Dendritic cell treated with granulocyte-macrophage colony-stimulating factor and Interleukin-4, amounts not matched to agents 40 ng/mL and 50 ng/mL, for 4 days (primary cell): ENCODE results near the gene MAPRE3.
A peak's percentile ranks its signal among the peaks of the same experiment; 100 is the strongest.

Source experiments
- H3K27ac Mint-ChIP-seq: one replicate; pipeline ENCODE4 v1.8.0; 2022; ENCODE audit warnings: mild to moderate bottlenecking, mixed read lengths
- H3K27me3 Mint-ChIP-seq: one replicate; pipeline ENCODE4 v1.8.0; 2022; ENCODE audit warnings: mild to moderate bottlenecking, mixed read lengths
- H3K36me3 Mint-ChIP-seq: one replicate; pipeline ENCODE4 v1.8.0; 2022; ENCODE audit warnings: low read depth, mixed read lengths
- H3K4me1 Mint-ChIP-seq: one replicate; pipeline ENCODE4 v1.8.0; 2022; ENCODE audit warnings: low read depth, mixed read lengths
- H3K4me3 Mint-ChIP-seq: one replicate; pipeline ENCODE4 v1.8.0; 2022; ENCODE audit warnings: mild to moderate bottlenecking, moderate library complexity, mixed read lengths
- H3K9me3 Mint-ChIP-seq: one replicate; pipeline ENCODE4 v1.8.0; 2022; ENCODE audit warnings: mixed read lengths
- intact Hi-C: fragments of 100-400 bp; cut with micrococcal nuclease; formaldehyde crosslinking; loops from one replicate; pipeline ENCODE4 v1.15.0; 2022

MAPRE3 gene

GRCh38 chr2:27038631-27039339 lies 68.3 kb downstream of the MAPRE3 start:
- intact Hi-C loops, result no loop called here
- H3K27ac Mint-ChIP-seq, result no peak overlapping the region
- H3K36me3 Mint-ChIP-seq, result peaks cover 90% of the 10 kb centered on the region
- no peaks in the 10 kb centered on the region for H3K27me3 Mint-ChIP-seq
- no peaks in the 10 kb centered on the region for H3K9me3 Mint-ChIP-seq
- H3K4me1 Mint-ChIP-seq, result peaks cover 32% of the 10 kb centered on the region
- H3K4me3 Mint-ChIP-seq, result no peak overlapping the region

DNA sequence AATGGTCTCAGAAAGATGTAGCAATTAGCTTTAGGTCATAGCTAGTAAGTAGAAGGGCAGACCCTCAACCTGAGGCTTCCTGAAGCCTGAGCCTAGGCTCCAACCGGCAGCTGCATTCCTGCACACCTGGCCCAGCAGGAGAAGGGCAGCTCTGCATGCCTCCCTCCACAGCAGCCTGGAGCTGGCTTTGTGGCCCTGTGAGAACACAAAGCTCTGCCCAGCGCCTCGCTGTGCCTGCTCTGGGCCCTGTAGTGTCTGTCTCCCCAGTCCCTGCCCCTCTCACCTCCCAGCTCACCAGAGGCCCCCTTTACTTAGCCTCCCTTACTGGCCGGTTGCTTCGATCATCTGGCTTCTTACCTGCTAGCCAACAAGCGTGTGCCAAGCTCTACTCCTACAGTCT lies 69.0 kb downstream of the MAPRE3 start:
- H3K36me3 Mint-ChIP-seq, result peaks cover 84% of the 10 kb centered on the region

DNA sequence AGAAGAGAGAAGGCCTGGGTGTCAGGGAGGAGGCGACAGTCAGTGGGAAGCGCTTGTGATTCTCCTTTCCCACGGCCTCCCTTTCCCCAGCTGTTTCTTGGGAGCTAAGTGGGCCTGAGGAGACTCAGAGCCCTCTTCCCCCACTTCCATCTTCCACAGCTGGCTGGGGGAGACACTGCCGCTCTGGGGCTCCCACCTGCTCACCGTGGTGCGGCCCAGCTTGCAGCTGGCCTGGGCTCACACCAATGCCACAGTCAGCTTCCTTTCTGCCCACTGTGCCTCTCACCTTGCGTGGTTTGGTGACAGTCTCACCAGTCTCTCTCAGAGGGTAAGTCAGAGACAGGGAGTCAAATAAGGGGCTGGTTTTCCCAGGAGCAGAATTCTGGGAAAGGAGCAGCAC lies 69.4 kb downstream of the MAPRE3 start:
- H3K4me3 Mint-ChIP-seq, result no peak overlapping the region
- H3K4me1 Mint-ChIP-seq, result peaks cover 21% of the 10 kb centered on the region
- H3K27ac Mint-ChIP-seq, result no peak overlapping the region
- no peaks in the 10 kb centered on the region for H3K9me3 Mint-ChIP-seq
- peaks cover 81% of the 10 kb centered on the region for H3K36me3 Mint-ChIP-seq
- intact Hi-C loops, result no loop called here
- no peaks in the 10 kb centered on the region for H3K27me3 Mint-ChIP-seq

More for the DNA sequence above, 69.0 kb downstream of the MAPRE3 start:
- peaks cover 25% of the 10 kb centered on the region for H3K4me1 Mint-ChIP-seq
- no peaks in the 10 kb centered on the region for H3K9me3 Mint-ChIP-seq
- no peaks in the 10 kb centered on the region for H3K27me3 Mint-ChIP-seq
- H3K4me3 Mint-ChIP-seq, result no peak overlapping the region
- intact Hi-C loops, result no loop called here
- no peak overlapping the region for H3K27ac Mint-ChIP-seq

GRCh38 chr2:27040282-27040681 lies 69.8 kb downstream of the MAPRE3 start:
- no peak overlapping the region for H3K27ac Mint-ChIP-seq
- H3K27me3 Mint-ChIP-seq, result no peaks in the 10 kb centered on the region
- peaks cover 77% of the 10 kb centered on the region for H3K36me3 Mint-ChIP-seq
- peaks cover 17% of the 10 kb centered on the region for H3K4me1 Mint-ChIP-seq
- intact Hi-C loops, result no loop called here
- H3K4me3 Mint-ChIP-seq, result no peak overlapping the region
- no peaks in the 10 kb centered on the region for H3K9me3 Mint-ChIP-seq

GRCh38 chr2:27041752-27042151 lies 71.3 kb downstream of the MAPRE3 start:
- peaks cover 62% of the 10 kb centered on the region for H3K36me3 Mint-ChIP-seq
- intact Hi-C loops, result no loop called here

DNA sequence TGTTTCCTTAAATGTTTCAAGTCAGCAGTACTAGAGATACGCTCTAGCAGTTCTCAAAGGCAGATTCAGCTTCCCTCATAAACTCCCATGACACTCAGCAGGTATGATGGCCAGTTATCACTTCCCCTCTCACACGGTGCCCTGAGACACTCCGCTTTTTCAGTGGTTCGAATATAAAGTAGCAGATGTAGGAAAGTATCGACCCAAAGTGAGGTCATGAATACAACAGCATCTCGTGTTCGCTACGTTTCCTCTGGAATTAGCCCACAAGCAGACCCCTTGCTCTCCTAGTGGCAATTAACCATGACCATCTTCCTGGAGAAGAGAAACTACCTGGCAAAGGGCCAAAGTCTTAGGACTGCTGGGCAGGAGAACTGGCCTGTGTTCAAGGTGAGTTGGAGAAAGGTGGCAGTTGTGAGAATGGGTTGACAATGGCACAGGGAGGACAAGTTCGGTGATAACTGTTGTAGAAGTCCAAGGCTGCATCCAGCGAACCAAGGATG lies 71.8 kb downstream of the MAPRE3 start:
- Mint-ChIP-seq H3K36me3 (peaks cover 57% of the 10 kb centered on the region), H3K9me3 (no peaks in the 10 kb centered on the region), H3K4me3 (no peak overlapping the region), H3K4me1 (peaks cover 17% of the 10 kb centered on the region), H3K27me3 (no peaks in the 10 kb centered on the region), H3K27ac (no peak overlapping the region)
- intact Hi-C loops, result no loop called here

More at GRCh38 chr2:27041752-27042151, 71.3 kb downstream of the MAPRE3 start:
- H3K4me1 Mint-ChIP-seq, result peaks cover 17% of the 10 kb centered on the region
- H3K9me3 Mint-ChIP-seq, result no peaks in the 10 kb centered on the region
- no peak overlapping the region for H3K27ac Mint-ChIP-seq
- H3K27me3 Mint-ChIP-seq, result no peaks in the 10 kb centered on the region
- H3K4me3 Mint-ChIP-seq, result no peak overlapping the region

DNA sequence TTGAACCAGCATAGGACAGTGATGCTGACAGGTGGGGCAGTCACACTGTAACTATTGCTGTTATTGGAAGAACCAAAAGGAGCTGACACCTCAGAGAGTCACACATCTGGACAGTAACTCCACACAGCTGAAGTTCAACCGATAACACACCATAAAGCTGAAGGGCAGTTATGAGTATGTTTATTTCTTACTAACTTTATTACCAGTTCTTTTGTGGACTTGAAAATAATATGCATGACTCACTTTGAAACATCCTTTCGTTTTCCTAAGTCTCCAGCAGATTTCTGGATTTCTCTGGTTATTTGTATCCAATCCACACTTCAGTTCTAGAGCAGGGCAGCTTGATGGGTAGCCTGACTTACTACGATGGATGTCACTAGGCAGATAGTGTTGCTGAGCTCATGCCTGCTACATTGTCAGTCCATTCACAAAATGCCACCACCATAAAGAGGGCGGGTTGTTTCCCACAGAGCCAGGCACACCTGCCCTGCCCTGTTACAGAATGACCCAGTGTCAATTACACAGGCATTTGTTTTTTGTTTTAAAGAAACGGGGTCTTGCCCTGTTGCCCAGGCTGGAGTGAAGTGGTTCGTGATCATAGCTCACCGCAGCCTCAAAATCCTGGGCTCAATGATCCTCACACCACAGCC lies 72.7 kb downstream of the MAPRE3 start:
- no peaks in the 10 kb centered on the region for H3K27me3 Mint-ChIP-seq
- intact Hi-C loops, result no loop called here
- H3K27ac Mint-ChIP-seq, result no peak overlapping the region
- peaks cover 17% of the 10 kb centered on the region for H3K4me1 Mint-ChIP-seq
- H3K36me3 Mint-ChIP-seq, result peaks cover 48% of the 10 kb centered on the region
- H3K9me3 Mint-ChIP-seq, result no peaks in the 10 kb centered on the region
- no peak overlapping the region for H3K4me3 Mint-ChIP-seq

DNA sequence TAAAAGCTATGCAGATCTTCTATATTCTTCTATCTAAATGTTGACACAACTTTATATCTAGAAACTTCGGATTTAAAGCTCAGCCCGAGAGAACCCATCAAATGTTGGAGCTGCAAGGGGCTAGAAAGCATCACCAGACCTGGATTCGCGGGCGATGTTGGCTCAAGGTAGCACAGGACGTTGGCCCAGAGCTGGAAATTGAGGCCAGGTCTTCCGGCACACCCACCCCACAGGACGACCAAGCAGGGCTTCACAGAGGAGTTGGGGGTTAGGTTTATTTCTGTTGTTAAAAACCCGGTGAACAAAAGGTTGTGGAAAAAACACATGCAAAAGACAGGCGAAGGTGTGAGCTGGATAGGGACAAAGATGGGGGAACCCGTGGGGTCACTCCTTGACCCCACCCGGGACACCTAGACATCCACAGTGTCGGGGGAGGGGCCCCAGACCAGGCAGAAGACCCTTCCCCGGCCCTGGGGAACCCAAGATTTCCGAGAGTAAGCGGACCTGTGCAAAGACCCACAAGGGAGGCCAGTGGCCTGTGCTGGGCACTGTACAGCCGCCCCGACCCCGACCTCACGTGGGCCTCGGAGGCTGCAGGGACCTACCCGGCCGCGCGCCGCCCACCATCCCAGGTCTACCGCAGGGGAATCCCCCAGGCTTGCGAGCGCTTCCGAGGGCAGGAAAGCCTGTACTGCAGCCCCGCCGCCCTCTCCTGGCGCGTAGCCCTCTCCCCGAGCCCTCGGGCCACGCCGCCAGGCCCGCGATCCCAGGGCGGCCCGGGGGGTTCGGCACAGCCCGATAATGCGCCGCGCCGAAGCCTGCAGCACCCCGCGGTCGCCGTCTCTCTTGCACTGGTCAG lies 79.2 kb downstream of the MAPRE3 start:
- intact Hi-C loops, result loop anchor here (2.0 kb wide), 1 partner anchor 31 kb away; no protein-coding TSS in a partner anchor
- Mint-ChIP-seq H3K4me3 (peak overlapping the region; percentile 91), H3K9me3 (no peaks in the 10 kb centered on the region), H3K4me1 (peaks cover 27% of the 10 kb centered on the region), H3K27ac (peak overlapping the region; percentile 80), H3K36me3 (peaks cover 30% of the 10 kb centered on the region), H3K27me3 (peaks cover 6% of the 10 kb centered on the region)

DNA sequence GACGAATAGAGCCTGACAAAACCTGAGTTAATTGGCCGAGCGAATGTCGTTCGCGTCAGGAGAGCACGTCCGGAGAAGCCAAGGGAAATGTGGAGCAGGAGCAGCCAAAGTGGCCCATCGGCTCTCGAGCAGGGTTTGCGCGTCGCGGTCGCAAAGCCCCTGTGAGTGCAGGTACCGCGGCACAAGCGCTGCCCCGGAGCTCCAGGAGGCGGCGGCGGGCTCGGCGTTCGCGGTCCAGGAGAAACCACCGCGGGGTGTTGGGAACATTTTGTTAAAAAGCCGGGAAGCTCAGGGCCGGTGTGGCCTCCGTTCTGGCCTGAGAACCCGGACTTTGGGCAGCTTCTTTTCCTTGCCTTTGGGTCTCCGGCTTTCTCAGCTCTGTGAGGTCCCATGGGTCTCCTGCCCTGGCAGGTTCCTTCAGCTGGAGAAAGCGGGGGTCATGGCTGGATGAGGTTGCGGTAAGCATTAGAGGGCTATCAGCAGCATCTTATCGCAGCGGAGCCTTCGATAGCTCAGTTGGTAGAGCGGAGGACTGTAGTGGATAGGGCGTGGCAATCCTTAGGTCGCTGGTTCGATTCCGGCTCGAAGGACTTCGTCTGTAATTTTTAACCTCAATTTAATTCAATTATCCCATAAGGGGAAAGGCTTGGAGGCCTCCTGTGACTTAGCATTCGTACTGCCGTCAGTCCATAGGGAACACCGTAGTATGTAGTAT lies 80.0 kb downstream of the MAPRE3 start:
- no peaks in the 10 kb centered on the region for H3K9me3 Mint-ChIP-seq
- H3K36me3 Mint-ChIP-seq, result peaks cover 38% of the 10 kb centered on the region
- peaks cover 27% of the 10 kb centered on the region for H3K4me1 Mint-ChIP-seq
- peaks cover 6% of the 10 kb centered on the region for H3K27me3 Mint-ChIP-seq
- peak overlapping the region; percentile 80 for H3K27ac Mint-ChIP-seq
- H3K4me3 Mint-ChIP-seq, result peak overlapping the region; percentile 91
- intact Hi-C loops, result loop anchor here (2.0 kb wide), 1 partner anchor 30 kb away; no protein-coding TSS in a partner anchor

GRCh38 chr2:27050996-27051901 lies 80.8 kb downstream of the MAPRE3 start, which contains the start of gene AGBL5:
TSS of gene AGBL5 (plus strand) at chr2:27051668. CDS start at chr2:27052959, 1,291 bp downstream.
- H3K27me3 Mint-ChIP-seq, result peaks cover 6% of the 10 kb centered on the region
- intact Hi-C loops, result loop anchor here (1.0 to 2.0 kb wide), 2 partner anchors 19 to 30 kb away; partner anchors contain the start of gene TMEM214

GRCh38 chr2:27051902-27052645 lies 81.6 kb downstream of the MAPRE3 start:
- H3K36me3 Mint-ChIP-seq, result peaks cover 53% of the 10 kb centered on the region
- H3K27me3 Mint-ChIP-seq, result peaks cover 6% of the 10 kb centered on the region
- peak overlapping the region; percentile 91 for H3K4me3 Mint-ChIP-seq
- peak overlapping the region; percentile 80 for H3K27ac Mint-ChIP-seq
- H3K9me3 Mint-ChIP-seq, result no peaks in the 10 kb centered on the region
- intact Hi-C loops, result loop anchor here (1.0 to 2.0 kb wide), 2 partner anchors 20 to 29 kb away; partner anchors contain the start of gene TMEM214
- peaks cover 27% of the 10 kb centered on the region for H3K4me1 Mint-ChIP-seq

More at GRCh38 chr2:27050996-27051901, 80.8 kb downstream of the MAPRE3 start, which contains the start of gene AGBL5:
- Mint-ChIP-seq H3K9me3 (no peaks in the 10 kb centered on the region), H3K36me3 (peaks cover 46% of the 10 kb centered on the region), H3K27ac (peak within 1 kb of the TSS; percentile 80), H3K4me3 (peak within 1 kb of the TSS; percentile 91), H3K4me1 (peaks cover 27% of the 10 kb centered on the region)

DNA sequence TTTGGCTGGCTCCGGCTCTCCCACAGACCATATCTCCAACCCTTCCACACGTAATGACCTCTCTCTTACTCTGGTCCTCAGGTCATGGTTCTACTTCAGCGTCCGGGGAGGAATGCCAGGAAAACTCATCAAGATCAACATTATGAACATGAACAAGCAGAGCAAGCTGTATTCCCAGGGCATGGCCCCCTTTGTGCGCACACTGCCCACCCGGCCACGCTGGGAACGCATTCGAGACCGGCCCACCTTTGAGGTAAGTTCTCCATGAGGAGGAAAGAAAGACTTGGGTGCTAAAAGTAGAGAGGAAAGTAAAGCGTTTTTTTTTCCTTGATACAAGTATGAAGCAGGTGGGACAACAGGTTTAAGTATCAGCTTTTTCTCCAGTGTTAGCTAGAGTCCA lies 82.9 kb downstream of the MAPRE3 start:
- Mint-ChIP-seq H3K36me3 (peaks cover 65% of the 10 kb centered on the region), H3K4me3 (no peak overlapping the region), H3K9me3 (no peaks in the 10 kb centered on the region), H3K27me3 (peaks cover 6% of the 10 kb centered on the region), H3K27ac (no peak overlapping the region), H3K4me1 (peaks cover 27% of the 10 kb centered on the region)
- intact Hi-C loops, result no loop called here
